Measurements from ENCODE around the gene NLRP9.

The NLRP9 gene

DNA sequence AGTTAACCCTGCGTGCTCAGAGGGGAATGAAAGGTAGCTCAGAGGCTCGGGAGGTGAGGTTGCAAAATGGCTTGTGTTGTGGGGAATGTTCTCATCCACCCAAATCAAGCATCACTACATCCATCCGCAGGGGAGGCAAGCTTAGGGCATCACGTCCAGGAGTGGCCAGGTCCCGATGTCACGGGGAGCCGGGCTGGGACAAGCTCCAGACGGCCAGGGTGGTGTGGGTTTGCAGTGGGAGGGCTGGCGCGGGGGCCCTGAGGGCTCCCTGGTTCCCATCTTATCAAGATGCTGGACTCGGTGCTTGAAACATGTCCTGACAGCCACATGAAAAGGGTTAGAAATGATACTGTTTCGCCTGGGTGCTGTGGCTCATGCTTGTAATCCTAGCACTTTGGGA, 37.4 kb downstream of the NLRP9 start:
- H3K4me3 ChIP-seq (ENCODE audit: low read depth, low read length), result no peak overlapping the region
- no peak overlapping the region for H3K4me2 ChIP-seq (ENCODE audit: low read length)
- no peak overlapping the region for H2BK12ac ChIP-seq (ENCODE audit: low read length)
- peaks cover 43 to 45% of the 10 kb centered on the region in 2 experiments for H3K36me3 ChIP-seq (ENCODE audit: control insufficient read depth in 1 of 2, insufficient read depth in 2 of 2, low read length in 2 of 2)
- no peak overlapping the region for H2AK5ac ChIP-seq (ENCODE audit: low read length)
- no peak overlapping the region for H2BK120ac ChIP-seq (ENCODE audit: insufficient read depth, low read length, poor library complexity)
- H3K9me3 ChIP-seq (ENCODE audit: insufficient read depth, low read depth, low read length), result peaks cover 11% of the 10 kb centered on the region
- H3K23ac ChIP-seq (ENCODE audit: low read length), result no peak overlapping the region
- H4K8ac ChIP-seq (ENCODE audit: low read depth, low read length), result no peak overlapping the region
- H3K4me1 ChIP-seq (ENCODE audit: control insufficient read depth in 1 of 2, insufficient read depth in 2 of 2, low read length in 2 of 2), result no peaks in the 10 kb centered on the region
- no peak overlapping the region for H3K18ac ChIP-seq (ENCODE audit: low read length)
- H2AFZ ChIP-seq (ENCODE audit: insufficient read depth, low read length, poor library complexity), result no peak overlapping the region
- H3K14ac ChIP-seq (ENCODE audit: low read length), result no peak overlapping the region
- no peak overlapping the region for H4K91ac ChIP-seq (ENCODE audit: low read depth, low read length)
- H3K4ac ChIP-seq (ENCODE audit: low read depth, low read length), result no peak overlapping the region
- H3K79me2 ChIP-seq (ENCODE audit: control insufficient read depth, insufficient read depth, low read length, poor library complexity), result no peaks in the 10 kb centered on the region
- no peak overlapping the region for H3K27ac ChIP-seq (ENCODE audit: low read depth, low read length)
- WGBS (ENCODE audit: extremely low coverage, insufficient coverage, insufficient read length), result no CpG with 5 or more reads among the region's 12 CpGs
- H3K79me1 ChIP-seq (ENCODE audit: low read length), result no peaks in the 10 kb centered on the region
- no peak overlapping the region for H3K9ac ChIP-seq (ENCODE audit: low read length)
- no peaks in the 10 kb centered on the region for H3K27me3 ChIP-seq (ENCODE audit: insufficient read depth, low read length)
- DNase-seq, result no peak
- H2BK5ac ChIP-seq (ENCODE audit: low read depth, low read length, poor library complexity), result no peak overlapping the region
- no peak overlapping the region for H4K12ac ChIP-seq (ENCODE audit: low read depth, low read length)

DNA sequence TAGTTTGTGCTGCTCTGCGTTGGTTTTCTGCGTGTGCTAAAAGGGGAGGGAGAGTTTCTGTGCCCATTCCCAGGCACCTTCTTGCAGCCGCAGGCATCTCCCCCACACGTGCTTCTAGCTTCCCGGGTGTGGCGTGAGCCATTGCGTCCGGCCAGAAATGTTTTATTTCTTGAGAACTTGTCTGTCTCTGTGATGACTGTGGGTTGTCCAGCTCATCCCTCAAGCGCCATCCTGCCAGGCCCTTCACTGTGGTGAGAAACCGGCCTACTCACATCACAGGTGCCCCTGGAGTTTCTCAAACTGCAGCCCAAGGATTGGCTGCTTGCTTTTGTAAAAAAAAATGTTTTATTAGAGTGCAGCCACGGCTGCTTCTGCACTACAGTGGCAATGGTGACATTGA, 39.0 kb downstream of the NLRP9 start:
- Histone ChIP-seq H2AK5ac (ENCODE audit: low read length) (no peak overlapping the region), H4K12ac (ENCODE audit: low read depth, low read length) (no peak overlapping the region), H4K8ac (ENCODE audit: low read depth, low read length) (no peak overlapping the region), H3K18ac (ENCODE audit: low read length) (no peak overlapping the region), H3K79me2 (ENCODE audit: control insufficient read depth, insufficient read depth, low read length, poor library complexity) (no peaks in the 10 kb centered on the region), H2BK12ac (ENCODE audit: low read length) (no peak overlapping the region), H2AFZ (ENCODE audit: insufficient read depth, low read length, poor library complexity) (no peak overlapping the region), H3K27ac (ENCODE audit: low read depth, low read length) (no peak overlapping the region), H3K23ac (ENCODE audit: low read length) (no peak overlapping the region), H4K91ac (ENCODE audit: low read depth, low read length) (no peak overlapping the region), H2BK120ac (ENCODE audit: insufficient read depth, low read length, poor library complexity) (no peak overlapping the region), H2BK5ac (ENCODE audit: low read depth, low read length, poor library complexity) (no peak overlapping the region), H3K9me3 (ENCODE audit: insufficient read depth, low read depth, low read length) (peaks cover 3% of the 10 kb centered on the region), H3K79me1 (ENCODE audit: low read length) (no peaks in the 10 kb centered on the region), H3K36me3 (ENCODE audit: control insufficient read depth in 1 of 2, insufficient read depth in 2 of 2, low read length in 2 of 2) (peaks cover 55% of the 10 kb centered on the region in 2 experiments), H3K14ac (ENCODE audit: low read length) (no peak overlapping the region), H3K4me2 (ENCODE audit: low read length) (no peak overlapping the region), H3K27me3 (ENCODE audit: insufficient read depth, low read length) (no peaks in the 10 kb centered on the region), H3K9ac (ENCODE audit: low read length) (no peak overlapping the region), H3K4me3 (ENCODE audit: low read depth, low read length) (no peak overlapping the region), H3K4me1 (ENCODE audit: control insufficient read depth in 1 of 2, insufficient read depth in 2 of 2, low read length in 2 of 2) (no peaks in the 10 kb centered on the region), H3K4ac (ENCODE audit: low read depth, low read length) (no peak overlapping the region)
- no CpG with 5 or more reads among the region's 11 CpGs for WGBS (ENCODE audit: extremely low coverage, insufficient coverage, insufficient read length)
- DNase-seq, result no peak

DNA sequence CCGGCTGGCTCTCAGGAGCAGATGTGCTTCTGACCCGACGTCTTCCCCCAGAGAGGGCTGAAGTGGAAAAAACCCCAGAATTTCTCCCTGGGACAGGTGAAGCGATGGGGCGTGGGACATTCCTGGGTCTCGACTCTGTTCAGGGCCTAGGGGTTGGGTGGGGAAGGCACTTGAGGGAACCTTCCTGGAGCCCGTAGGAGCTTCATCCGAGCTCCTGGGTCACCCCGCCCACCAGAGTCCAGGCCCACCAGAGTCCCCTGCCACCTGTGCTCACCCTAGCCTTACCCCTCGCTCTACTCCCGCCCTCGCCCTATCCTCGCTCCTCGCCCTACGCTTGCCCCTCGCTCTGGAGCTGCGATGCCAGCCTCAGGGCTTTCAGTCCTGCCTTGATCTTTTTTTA, 39.9 kb downstream of the NLRP9 start:
- H3K79me1 ChIP-seq (ENCODE audit: low read length), result no peaks in the 10 kb centered on the region
- H3K9me3 ChIP-seq (ENCODE audit: insufficient read depth, low read depth, low read length), result peaks cover 3% of the 10 kb centered on the region
- no peaks in the 10 kb centered on the region for H3K4me1 ChIP-seq (ENCODE audit: control insufficient read depth in 1 of 2, insufficient read depth in 2 of 2, low read length in 2 of 2)
- no peaks in the 10 kb centered on the region for H3K79me2 ChIP-seq (ENCODE audit: control insufficient read depth, insufficient read depth, low read length, poor library complexity)
- no CpG with 5 or more reads among the region's 17 CpGs for WGBS (ENCODE audit: extremely low coverage, insufficient coverage, insufficient read length)
- no peak overlapping the region for H3K14ac ChIP-seq (ENCODE audit: low read length)
- H3K9ac ChIP-seq (ENCODE audit: low read length), result no peak overlapping the region
- H3K4ac ChIP-seq (ENCODE audit: low read depth, low read length), result no peak overlapping the region
- H2BK120ac ChIP-seq (ENCODE audit: insufficient read depth, low read length, poor library complexity), result no peak overlapping the region
- no peak overlapping the region for H3K4me3 ChIP-seq (ENCODE audit: low read depth, low read length)
- H3K18ac ChIP-seq (ENCODE audit: low read length), result no peak overlapping the region
- H4K8ac ChIP-seq (ENCODE audit: low read depth, low read length), result no peak overlapping the region
- DNase-seq, result no peak
- H3K36me3 ChIP-seq (ENCODE audit: control insufficient read depth in 1 of 2, insufficient read depth in 2 of 2, low read length in 2 of 2), result peaks cover 57 to 59% of the 10 kb centered on the region in 2 experiments
- no peak overlapping the region for H3K23ac ChIP-seq (ENCODE audit: low read length)
- H3K4me2 ChIP-seq (ENCODE audit: low read length), result no peak overlapping the region
- H2BK5ac ChIP-seq (ENCODE audit: low read depth, low read length, poor library complexity), result no peak overlapping the region
- no peak overlapping the region for H2AK5ac ChIP-seq (ENCODE audit: low read length)
- H4K12ac ChIP-seq (ENCODE audit: low read depth, low read length), result no peak overlapping the region
- no peak overlapping the region for H2BK12ac ChIP-seq (ENCODE audit: low read length)
- no peak overlapping the region for H4K91ac ChIP-seq (ENCODE audit: low read depth, low read length)
- H3K27ac ChIP-seq (ENCODE audit: low read depth, low read length), result no peak overlapping the region
- H2AFZ ChIP-seq (ENCODE audit: insufficient read depth, low read length, poor library complexity), result no peak overlapping the region
- H3K27me3 ChIP-seq (ENCODE audit: insufficient read depth, low read length), result no peaks in the 10 kb centered on the region

DNA sequence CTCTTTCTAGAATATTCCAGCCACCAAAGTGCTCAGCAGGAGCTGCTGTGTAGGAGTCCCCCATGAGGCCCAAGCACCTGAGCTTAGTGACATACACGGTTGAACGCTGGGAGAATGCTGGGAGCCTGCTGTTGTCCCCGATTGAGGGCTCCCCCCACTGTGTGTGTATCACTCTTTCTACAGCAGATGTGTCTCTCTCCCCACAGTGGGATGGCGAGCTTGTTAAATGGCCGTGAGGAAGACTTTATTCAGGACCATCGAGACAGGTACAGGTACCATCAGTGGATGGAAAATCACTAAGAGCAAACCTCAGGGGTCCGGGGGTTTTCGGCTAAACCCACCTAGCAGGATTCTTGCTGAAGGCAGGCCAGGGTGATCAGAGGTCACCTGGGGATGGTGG, 40.5 kb downstream of the NLRP9 start:
- H3K27me3 ChIP-seq (ENCODE audit: insufficient read depth, low read length), result no peaks in the 10 kb centered on the region
- WGBS (ENCODE audit: extremely low coverage, insufficient coverage, insufficient read length), result no CpG with 5 or more reads among the region's 8 CpGs
- no peak overlapping the region for H3K23ac ChIP-seq (ENCODE audit: low read length)
- H4K8ac ChIP-seq (ENCODE audit: low read depth, low read length), result no peak overlapping the region
- H3K79me2 ChIP-seq (ENCODE audit: control insufficient read depth, insufficient read depth, low read length, poor library complexity), result no peaks in the 10 kb centered on the region
- H3K4ac ChIP-seq (ENCODE audit: low read depth, low read length), result no peak overlapping the region
- no peaks in the 10 kb centered on the region for H3K79me1 ChIP-seq (ENCODE audit: low read length)
- H3K4me1 ChIP-seq (ENCODE audit: control insufficient read depth in 1 of 2, insufficient read depth in 2 of 2, low read length in 2 of 2), result no peaks in the 10 kb centered on the region
- H2BK5ac ChIP-seq (ENCODE audit: low read depth, low read length, poor library complexity), result no peak overlapping the region
- H2AFZ ChIP-seq (ENCODE audit: insufficient read depth, low read length, poor library complexity), result no peak overlapping the region
- no peak overlapping the region for H3K4me2 ChIP-seq (ENCODE audit: low read length)
- H2BK12ac ChIP-seq (ENCODE audit: low read length), result no peak overlapping the region
- H3K27ac ChIP-seq (ENCODE audit: low read depth, low read length), result no peak overlapping the region
- no peak overlapping the region for H2AK5ac ChIP-seq (ENCODE audit: low read length)
- peaks cover 3% of the 10 kb centered on the region for H3K9me3 ChIP-seq (ENCODE audit: insufficient read depth, low read depth, low read length)
- no peak for DNase-seq
- H2BK120ac ChIP-seq (ENCODE audit: insufficient read depth, low read length, poor library complexity), result no peak overlapping the region
- no peak overlapping the region for H3K9ac ChIP-seq (ENCODE audit: low read length)
- no peak overlapping the region for H3K4me3 ChIP-seq (ENCODE audit: low read depth, low read length)
- no peak overlapping the region for H4K91ac ChIP-seq (ENCODE audit: low read depth, low read length)
- peaks cover 62 to 64% of the 10 kb centered on the region in 2 experiments for H3K36me3 ChIP-seq (ENCODE audit: control insufficient read depth in 1 of 2, insufficient read depth in 2 of 2, low read length in 2 of 2)
- no peak overlapping the region for H4K12ac ChIP-seq (ENCODE audit: low read depth, low read length)
- H3K14ac ChIP-seq (ENCODE audit: low read length), result no peak overlapping the region
- no peak overlapping the region for H3K18ac ChIP-seq (ENCODE audit: low read length)

All from trophoblast cell (in vitro differentiated cells and primary cell).